ENCODE data around the gene KBTBD4.

The KBTBD4 gene

GRCh38 chr11:47578524-47579494, at the start of gene KBTBD4, which contains the start of gene NDUFS3:
Gene KBTBD4 (minus strand): TSS chr11:47578970. CDS start chr11:47578951, 19 bp downstream.
Gene NDUFS3 (plus strand): TSS chr11:47579074. CDS start chr11:47579092, 18 bp downstream.
- DNase-seq (ENCODE audit: low spot score): peak; percentile 79

GRCh38 chr11:47628026-47628425, 49.3 kb upstream of the KBTBD4 start:
- no peak for DNase-seq (ENCODE audit: low spot score)

GRCh38 chr11:47626234-47626633, 47.5 kb upstream of the KBTBD4 start:
- no peak for DNase-seq (ENCODE audit: low spot score)

GRCh38 chr11:47620836-47621378, 42.1 kb upstream of the KBTBD4 start:
- DNase-seq (ENCODE audit: low spot score): no peak

- DNase-seq (ENCODE audit: low spot score): no peak
Observed at GRCh38 chr11:47617417-47617809, 38.6 kb upstream of the KBTBD4 start.

GRCh38 chr11:47616726-47617416, 38.1 kb upstream of the KBTBD4 start:
- DNase-seq (ENCODE audit: low spot score): no peak

- no peak for DNase-seq (ENCODE audit: low spot score)
Observed at GRCh38 chr11:47615249-47615648, 36.5 kb upstream of the KBTBD4 start.

GRCh38 chr11:47611348-47611794, 32.6 kb upstream of the KBTBD4 start:
- DNase-seq (ENCODE audit: low spot score): no peak

GRCh38 chr11:47609675-47610074, 30.9 kb upstream of the KBTBD4 start:
- no peak for DNase-seq (ENCODE audit: low spot score)

- no peak for DNase-seq (ENCODE audit: low spot score)
Observed at GRCh38 chr11:47607380-47607779, 28.6 kb upstream of the KBTBD4 start.

- no peak for DNase-seq (ENCODE audit: low spot score)
Observed at GRCh38 chr11:47606731-47607130, 28.0 kb upstream of the KBTBD4 start.

GRCh38 chr11:47605921-47606320, 27.2 kb upstream of the KBTBD4 start:
- no peak for DNase-seq (ENCODE audit: low spot score)

GRCh38 chr11:47603295-47603694, 24.5 kb upstream of the KBTBD4 start:
- no peak for DNase-seq (ENCODE audit: low spot score)

- no peak for DNase-seq (ENCODE audit: low spot score)
Observed at GRCh38 chr11:47599902-47600301, 21.1 kb upstream of the KBTBD4 start.

GRCh38 chr11:47595967-47596366, 17.2 kb upstream of the KBTBD4 start:
- DNase-seq (ENCODE audit: low spot score): no peak

GRCh38 chr11:47595029-47595428, 16.3 kb upstream of the KBTBD4 start:
- DNase-seq (ENCODE audit: low spot score): no peak

GRCh38 chr11:47593934-47594855, 15.4 kb upstream of the KBTBD4 start, which contains the start of gene C1QTNF4:
Gene C1QTNF4 (minus strand): TSS chr11:47594411. CDS start chr11:47590810, 3,601 bp downstream.
- DNase-seq (ENCODE audit: low spot score): no peak

- no peak for DNase-seq (ENCODE audit: low spot score)
Observed at GRCh38 chr11:47593492-47593933, 14.7 kb upstream of the KBTBD4 start.

GRCh38 chr11:47592970-47593369, 14.2 kb upstream of the KBTBD4 start:
- DNase-seq (ENCODE audit: low spot score): no peak

- no peak for DNase-seq (ENCODE audit: low spot score)
Observed at GRCh38 chr11:47592251-47592650, 13.5 kb upstream of the KBTBD4 start.

- DNase-seq (ENCODE audit: low spot score): no peak
Observed at GRCh38 chr11:47591764-47592163, 13.0 kb upstream of the KBTBD4 start.
